ENCODE data around the gene PTPRA. TPM values are rescaled to one million over a fixed set of nuclear protein-coding genes. Genes with fewer than 3 reads are reported as not detected.

PTPRA gene
- total RNA-seq, 2 experiments from 2014 or later = 33.3 to 47.2 TPM

- H3K4me1 ChIP-seq (ENCODE audit: insufficient read depth, low read length, poor library complexity, severe bottlenecking) = no peaks in the 10 kb centered on the region
- no peaks in the 10 kb centered on the region for H3K9me3 ChIP-seq (ENCODE audit: low read length)
- intact Hi-C loops (cut with micrococcal nuclease; ENCODE audit: unreplicated experiment) = no loop called here
- H3K79me2 ChIP-seq (ENCODE audit: insufficient read depth, low read depth, low read length) = no peaks in the 10 kb centered on the region
- POLR2A ChIA-PET = no interaction called here
- no TSS peak for BruUV-seq (replicated peaks)
- TF ChIP-seq EZH2phosphoT487 (IDR thresholded peaks at IDR 0.05; ENCODE audit: borderline replicate concordance, low read depth, low read length) (no peak), CTCF (conservative IDR thresholded peaks at IDR 0.05; ENCODE audit: low read length) (no peak)
- H3K4me3 ChIP-seq (ENCODE audit: low read depth, low read length, poor library complexity, severe bottlenecking) = no peak overlapping the region
- no peak overlapping the region for H3K27ac ChIP-seq (ENCODE audit: low read depth, low read length, poor library complexity, severe bottlenecking)
- CTCF ChIA-PET (ENCODE audit: unreplicated experiment) = no interaction called here
- no peak for DNase-seq (ENCODE audit: low spot score)
- peaks cover 39% of the 10 kb centered on the region for H3K36me3 ChIP-seq (ENCODE audit: insufficient read depth, low read length)
- no peaks in the 10 kb centered on the region for H3K9me2 ChIP-seq (ENCODE audit: insufficient read depth, low read length)
- no peaks in the 10 kb centered on the region for H4K20me1 ChIP-seq (ENCODE audit: insufficient read depth, low read length)
- no peak overlapping the region for H2AFZ ChIP-seq (ENCODE audit: low read length)
- H3K4me2 ChIP-seq (ENCODE audit: low read length) = no peak overlapping the region
These were observed 79.5 kb downstream of the PTPRA start for GRCh38 chr20:2952766-2953165.

GRCh38 chr20:2955257-2955970, 82.1 kb downstream of the PTPRA start:
- Histone ChIP-seq H3K9me3 (ENCODE audit: low read length) (no peaks in the 10 kb centered on the region), H4K20me1 (ENCODE audit: insufficient read depth, low read length) (no peaks in the 10 kb centered on the region), H3K27ac (ENCODE audit: low read depth, low read length, poor library complexity, severe bottlenecking) (no peak overlapping the region), H2AFZ (ENCODE audit: low read length) (no peak overlapping the region), H3K79me2 (ENCODE audit: insufficient read depth, low read depth, low read length) (no peaks in the 10 kb centered on the region), H3K4me1 (ENCODE audit: insufficient read depth, low read length, poor library complexity, severe bottlenecking) (no peaks in the 10 kb centered on the region), H3K36me3 (ENCODE audit: insufficient read depth, low read length) (peaks cover 39% of the 10 kb centered on the region), H3K9me2 (ENCODE audit: insufficient read depth, low read length) (no peaks in the 10 kb centered on the region), H3K4me3 (ENCODE audit: low read depth, low read length, poor library complexity, severe bottlenecking) (no peak overlapping the region), H3K4me2 (ENCODE audit: low read length) (no peak overlapping the region)
- TF ChIP-seq EZH2phosphoT487 (IDR thresholded peaks at IDR 0.05; ENCODE audit: borderline replicate concordance, low read depth, low read length) (no peak), CTCF (conservative IDR thresholded peaks at IDR 0.05; ENCODE audit: low read length) (no peak)
- no TSS peak for BruUV-seq (replicated peaks)
- DNase-seq (ENCODE audit: low spot score) = no peak
- ChIA-PET POLR2A (no interaction called here), CTCF (ENCODE audit: unreplicated experiment) (no interaction called here)
- intact Hi-C loops (cut with micrococcal nuclease; ENCODE audit: unreplicated experiment) = no loop called here

GRCh38 chr20:2956480-2956879, 83.2 kb downstream of the PTPRA start:
- H3K27ac ChIP-seq (ENCODE audit: low read depth, low read length, poor library complexity, severe bottlenecking) = no peak overlapping the region
- no peaks in the 10 kb centered on the region for H4K20me1 ChIP-seq (ENCODE audit: insufficient read depth, low read length)
- no peak overlapping the region for H2AFZ ChIP-seq (ENCODE audit: low read length)
- BruUV-seq (replicated peaks) = no TSS peak
- H3K4me3 ChIP-seq (ENCODE audit: low read depth, low read length, poor library complexity, severe bottlenecking) = no peak overlapping the region
- no peaks in the 10 kb centered on the region for H3K9me2 ChIP-seq (ENCODE audit: insufficient read depth, low read length)
- peaks cover 37% of the 10 kb centered on the region for H3K36me3 ChIP-seq (ENCODE audit: insufficient read depth, low read length)
- no peaks in the 10 kb centered on the region for H3K79me2 ChIP-seq (ENCODE audit: insufficient read depth, low read depth, low read length)
- DNase-seq (ENCODE audit: low spot score) = no peak
- no peak overlapping the region for H3K4me2 ChIP-seq (ENCODE audit: low read length)
- intact Hi-C loops (cut with micrococcal nuclease; ENCODE audit: unreplicated experiment) = no loop called here
- no peak for TF ChIP-seq EZH2phosphoT487 (IDR thresholded peaks at IDR 0.05; ENCODE audit: borderline replicate concordance, low read depth, low read length)
- TF ChIP-seq CTCF (conservative IDR thresholded peaks at IDR 0.05; ENCODE audit: low read length) = no peak
- ChIA-PET POLR2A (no interaction called here), CTCF (ENCODE audit: unreplicated experiment) (no interaction called here)
- H3K4me1 ChIP-seq (ENCODE audit: insufficient read depth, low read length, poor library complexity, severe bottlenecking) = no peaks in the 10 kb centered on the region
- no peaks in the 10 kb centered on the region for H3K9me3 ChIP-seq (ENCODE audit: low read length)
